IMR-90 (cell line): ENCODE data around the gene MKKS. TPM values are rescaled to one million over a fixed set of nuclear protein-coding genes. Genes with fewer than 3 reads are reported as not detected.

Experiments
- ATAC-seq: fragments of 200-7000 bp; cut with Tn5 transposase; 2 replicates; pipeline ENCODE4 v1.9.1; 2020; ENCODE audit warnings: low read depth, mild to moderate bottlenecking, moderate library complexity
- BruUV-seq: library from RNA; stranded (reverse); fragments of 400-500 nt; replicated peaks from 2 replicates; lab custom pipeline; 2021; lab: Mats Ljungman, UMichigan
- CTCF ChIA-PET: fragments of 300-600 bp; formaldehyde crosslinking; extraction: SDS; loops from one replicate; lab custom pipeline; 2021; ENCODE audit warnings: antibody characterized with exemption; lab: Yijun Ruan, JAX
- POLR2A ChIA-PET: fragments of 300-600 bp; sonication (Branson Sonifier 250); formaldehyde crosslinking; loops from one replicate; lab custom pipeline; 2022; ENCODE audit warnings: antibody characterized with exemption; ENCODE audit not compliant: unreplicated experiment; lab: Charles Lee
- DNase-seq: peaks from one replicate; pipeline ENCODE4 v3.0.0; 2013
- H2AFZ ChIP-seq: replicated peaks from 2 replicates; pipeline ENCODE3; 2013; ENCODE audit warnings: low read length, mild to moderate bottlenecking; ENCODE audit not compliant: poor library complexity
- H2AK5ac ChIP-seq: 2 replicates; pipeline ENCODE4 v1.6.1; 2013; ENCODE audit warnings: low read depth, low read length, inconsistent platforms
- H2AK9ac ChIP-seq: replicated peaks from 2 replicates; pipeline ENCODE3; 2013; ENCODE audit warnings: mild to moderate bottlenecking, low read depth, low read length, moderate library complexity; ENCODE audit not compliant: poor library complexity
- H2BK120ac ChIP-seq: 2 replicates; pipeline ENCODE4 v1.6.1; 2013; ENCODE audit warnings: low read depth, low read length, inconsistent platforms
- H2BK15ac ChIP-seq: 3 replicates; pipeline ENCODE4 v1.6.1; 2013; ENCODE audit warnings: low read depth, low read length, inconsistent platforms
- H2BK20ac ChIP-seq: 2 replicates; pipeline ENCODE4 v1.6.1; 2013; ENCODE audit warnings: low read depth, mild to moderate bottlenecking, inconsistent platforms, low read length, moderate library complexity
- H2BK5ac ChIP-seq: 2 replicates; pipeline ENCODE4 v1.6.1; 2013; ENCODE audit warnings: mild to moderate bottlenecking, low read depth, low read length, inconsistent platforms; ENCODE audit not compliant: poor library complexity, severe bottlenecking
- H3K14ac ChIP-seq: replicated peaks from 2 replicates; pipeline ENCODE4 v1.6.1; 2013; ENCODE audit warnings: low read depth, low read length, inconsistent platforms
- H3K18ac ChIP-seq: 2 replicates; pipeline ENCODE4 v1.6.1; 2013; ENCODE audit warnings: low read depth, low read length, control low read depth
- H3K23ac ChIP-seq: 2 replicates; pipeline ENCODE4 v1.6.1; 2013; ENCODE audit warnings: low read depth, low read length, inconsistent platforms
- H3K27ac ChIP-seq: 2 replicates; pipeline ENCODE4 v1.5.1; 2013; ENCODE audit warnings: mild to moderate bottlenecking, control low read depth, low read length; ENCODE audit not compliant: insufficient read depth
- H3K27me3 ChIP-seq: 2 replicates; pipeline ENCODE4 v1.6.1; 2013; ENCODE audit warnings: low read length; ENCODE audit not compliant: control insufficient read depth, insufficient read depth
- H3K36me3 ChIP-seq: 2 replicates; pipeline ENCODE4 v1.6.1; 2013; ENCODE audit warnings: low read length, mixed read lengths; ENCODE audit not compliant: control insufficient read depth, insufficient read depth
- H3K4ac ChIP-seq: 2 replicates; pipeline ENCODE4 v1.6.1; 2013; ENCODE audit warnings: low read depth, low read length, inconsistent platforms
- H3K4me1 ChIP-seq: 2 replicates; pipeline ENCODE4 v1.6.1; 2013; ENCODE audit warnings: low read length, mixed read lengths; ENCODE audit not compliant: control insufficient read depth, insufficient read depth
- H3K4me2 ChIP-seq: 2 replicates; pipeline ENCODE4 v1.6.1; 2013; ENCODE audit warnings: low read depth, mild to moderate bottlenecking, control low read depth, low read length, moderate library complexity
- H3K4me3 ChIP-seq: 2 replicates; pipeline ENCODE4 v1.5.1; 2013; ENCODE audit warnings: low read depth, mild to moderate bottlenecking, control low read depth, low read length, moderate library complexity; ENCODE audit not compliant: insufficient read depth
- H3K56ac ChIP-seq: 2 replicates; pipeline ENCODE4 v1.6.1; 2013; ENCODE audit warnings: low read length, inconsistent platforms; ENCODE audit not compliant: insufficient read depth; ENCODE audit errors: extremely low read depth
- H3K79me1 ChIP-seq, 2 experiments: 2 replicates each; pipeline ENCODE4 v1.6.1; 2013; ENCODE audit warnings: low read length in 2 of 2, inconsistent platforms in 1 of 2, low read depth in 1 of 2
- H3K9ac ChIP-seq: 2 replicates; pipeline ENCODE4 v1.6.1; 2013; ENCODE audit warnings: low read depth, low read length, control low read depth
- H3K9me1 ChIP-seq: 2 replicates; pipeline ENCODE4 v1.6.1; 2013; ENCODE audit warnings: low read length, inconsistent platforms; ENCODE audit not compliant: insufficient read depth
- H3K9me3 ChIP-seq: 2 replicates; pipeline ENCODE4 v1.6.1; 2013; ENCODE audit warnings: low read length; ENCODE audit not compliant: control insufficient read depth, insufficient read depth
- H4K20me1 ChIP-seq: 2 replicates; pipeline ENCODE4 v1.6.1; 2013; ENCODE audit warnings: low read length, inconsistent platforms; ENCODE audit not compliant: insufficient read depth
- H4K5ac ChIP-seq: 2 replicates; pipeline ENCODE4 v1.6.1; 2013; ENCODE audit warnings: mild to moderate bottlenecking, low read depth, low read length, control low read depth
- H4K8ac ChIP-seq, 2 experiments: 2 replicates each; pipeline ENCODE4 v1.6.1; 2013; ENCODE audit warnings: low read depth in 2 of 2, low read length in 2 of 2, control low read depth in 1 of 2, inconsistent platforms in 1 of 2
- H4K91ac ChIP-seq: 2 replicates; pipeline ENCODE4 v1.6.1; 2013; ENCODE audit warnings: low read depth, low read length, inconsistent platforms; ENCODE audit not compliant: insufficient read depth
- BHLHE40 ChIP-seq: fragments of 150-350 bp; IDR thresholded peaks from 2 replicates; pipeline ENCODE4 v1.6.1; 2016; ENCODE audit warnings: mild to moderate bottlenecking, low read depth, low read length
- CEBPB ChIP-seq: IDR thresholded peaks from 2 replicates; pipeline ENCODE4 v1.6.1; 2012; ENCODE audit warnings: low read depth, low read length, improper control_type of control experiment
- CHD1 ChIP-seq: IDR thresholded peaks from 2 replicates; pipeline ENCODE4 v1.6.1; 2012; ENCODE audit warnings: low read depth, low read length, improper control_type of control experiment
- CTCF ChIP-seq: conservative IDR thresholded peaks from 2 replicates; pipeline ENCODE4 v1.5.1; 2012; ENCODE audit warnings: mild to moderate bottlenecking, low read depth, low read length, improper control_type of control experiment
- ELK1 ChIP-seq: fragments of 150-350 bp; IDR thresholded peaks from 2 replicates; pipeline ENCODE4 v1.6.1; 2016; ENCODE audit warnings: low read depth, mild to moderate bottlenecking, low read length, moderate library complexity, borderline replicate concordance
- FOS ChIP-seq: fragments of 150-350 bp; IDR thresholded peaks from 2 replicates; pipeline ENCODE4 v1.6.1; 2016; ENCODE audit warnings: low read depth, low read length
- MAFK ChIP-seq: IDR thresholded peaks from 2 replicates; pipeline ENCODE4 v1.6.1; 2012; ENCODE audit warnings: low read depth, low read length, improper control_type of control experiment
- MAZ ChIP-seq: IDR thresholded peaks from 2 replicates; pipeline ENCODE4 v1.6.1; 2012; ENCODE audit warnings: low read depth, mild to moderate bottlenecking, low read length, improper control_type of control experiment, moderate library complexity, borderline replicate concordance
- MXI1 ChIP-seq: IDR thresholded peaks from 2 replicates; pipeline ENCODE4 v1.6.1; 2012; ENCODE audit warnings: low read depth, mild to moderate bottlenecking, low read length, moderate library complexity, borderline replicate concordance
- NFE2L2 ChIP-seq: fragments of 150-350 bp; IDR thresholded peaks from 2 replicates; pipeline ENCODE4 v1.6.1; 2016; ENCODE audit warnings: low read depth, mild to moderate bottlenecking, low read length
- POLR2A ChIP-seq: IDR thresholded peaks from 2 replicates; pipeline ENCODE4 v1.6.1; 2012; ENCODE audit warnings: mild to moderate bottlenecking, low read depth, low read length
- RAD21 ChIP-seq: IDR thresholded peaks from 2 replicates; pipeline ENCODE4 v1.6.1; 2012; ENCODE audit warnings: low read length, improper control_type of control experiment
- RCOR1 ChIP-seq: IDR thresholded peaks from 2 replicates; pipeline ENCODE4 v1.6.1; 2012; ENCODE audit warnings: mild to moderate bottlenecking, low read length, improper control_type of control experiment; ENCODE audit not compliant: insufficient replicate concordance
- RFX5 ChIP-seq: IDR thresholded peaks from 2 replicates; pipeline ENCODE4 v1.8.0; 2012; ENCODE audit warnings: low read depth, mild to moderate bottlenecking, low read length, moderate library complexity
- SMC3 ChIP-seq: fragments of 150-350 bp; IDR thresholded peaks from 2 replicates; pipeline ENCODE4 v1.6.1; 2016; ENCODE audit warnings: low read depth, mild to moderate bottlenecking, antibody characterized with exemption, low read length, moderate library complexity
- USF2 ChIP-seq: fragments of 150-350 bp; IDR thresholded peaks from 2 replicates; pipeline ENCODE4 v1.6.1; 2017; ENCODE audit warnings: mild to moderate bottlenecking, antibody characterized with exemption, low read length, low read depth
- WGBS, 2 experiments: methylation state at CpG; one replicate each; pipeline versions ENCODE4 v1.1.5 to v1.1.7; 2013; ENCODE audit warnings: missing lambda C conversion rate in 2 of 2; ENCODE audit not compliant: insufficient read length in 1 of 2; ENCODE audit errors: extremely low coverage in 2 of 2; 5-methylcytosine and 5-hydroxymethylcytosine counted together
- dilution Hi-C: fragments of 300-500 bp; cut with HindIII; formaldehyde crosslinking; loops from one replicate; pipeline ENCODE4 v1.14.3; 2018; ENCODE audit warnings: low sequenced_read_pairs; ENCODE audit not compliant: unreplicated experiment
- in situ Hi-C: fragments of 300-500 bp; cut with MboI; formaldehyde crosslinking; loops from 3 replicates; pipeline ENCODE4 v1.14.3; 2019; ENCODE audit warnings: low sequenced_read_pairs, inconsistent platforms, mixed read lengths
- intact Hi-C: fragments of 100-400 bp; cut with micrococcal nuclease; formaldehyde crosslinking; loops from 2 replicates; pipeline ENCODE4 v1.10.0; 2022
- polyA plus RNA-seq, 3 experiments: library from polyadenylated mRNA; depleted of rRNA; stranded (reverse); fragments of >200 nt; gene quantifications; 2 replicates each; pipeline ENCODE4 v1.2.3, GENCODE V29; 2012; ENCODE audit warnings: low replicate concordance in 1 of 3
- total RNA-seq: library from RNA; depleted of rRNA; stranded (reverse); fragments of >200 nt; gene quantifications from 2 replicates; pipeline ENCODE4 v1.2.3, GENCODE V29; 2012

Gene MKKS
- total and polyA plus RNA-seq, 2 of the 4 experiments (the other 2 are of a cell fraction), result 6.9 to 7.5 TPM

- H2AK5ac ChIP-seq, result no peak overlapping the region
Measured at GRCh38 chr20:10445758-10446157, 11.7 kb upstream of the MKKS start.

More at GRCh38 chr20:10445758-10446157, 11.7 kb upstream of the MKKS start:
- H3K79me1 ChIP-seq, result peaks cover 20 to 28% of the 10 kb centered on the region in 2 experiments
- no peaks in the 10 kb centered on the region; the same call in 1 of the 2 replicates for H3K4me1 ChIP-seq
- no peak overlapping the region for H3K4ac ChIP-seq
- no peak overlapping the region for H3K56ac ChIP-seq
- no peak overlapping the region for H3K14ac ChIP-seq
- H3K23ac ChIP-seq, result no peak overlapping the region
- DNase-seq (no peak), ATAC-seq (no peak)
- H2AK9ac ChIP-seq, result no peak overlapping the region
- H3K4me3 ChIP-seq, result no peak overlapping the region
- H3K9me1 ChIP-seq, result peaks cover 7% of the 10 kb centered on the region
- BruUV-seq, result no TSS peak
- no CpG with 5 or more reads among the region's 4 CpGs for WGBS, 2 experiments
- no peak overlapping the region for H2BK120ac ChIP-seq
- TF ChIP-seq MAZ (no peak), NFE2L2 (no peak), CTCF (no peak), RCOR1 (no peak), RAD21 (no peak), CEBPB (no peak), BHLHE40 (no peak), CHD1 (no peak), ELK1 (no peak), POLR2A (no peak), MXI1 (no peak), MAFK (no peak), SMC3 (no peak), FOS (no peak), USF2 (no peak), RFX5 (no peak)
- H2BK5ac ChIP-seq, result no peak overlapping the region
- H4K8ac ChIP-seq, result no peak overlapping the region
- H3K18ac ChIP-seq, result no peak overlapping the region
- H2BK20ac ChIP-seq, result no peak overlapping the region
- no peak overlapping the region for H3K9ac ChIP-seq
- dilution Hi-C loops, result no loop called here
- H3K4me2 ChIP-seq, result no peak overlapping the region
- H4K20me1 ChIP-seq, result no peaks in the 10 kb centered on the region
- H2AFZ ChIP-seq, result no peak overlapping the region
- no peak overlapping the region for H2BK15ac ChIP-seq
- CTCF ChIA-PET, result no interaction called here
- H3K9me3 ChIP-seq, result no peaks in the 10 kb centered on the region
- no peak overlapping the region for H4K5ac ChIP-seq
- H4K91ac ChIP-seq, result no peak overlapping the region
- no peaks in the 10 kb centered on the region for H3K27me3 ChIP-seq
- H3K36me3 ChIP-seq, result no peaks in the 10 kb centered on the region
- intact Hi-C loops, result no loop called here
- H3K27ac ChIP-seq, result no peak overlapping the region
- POLR2A ChIA-PET, result no interaction called here
- in situ Hi-C loops, result no loop called here
